Activated CD8-positive, alpha-beta memory T cell treated with anti-CD3 and anti-CD28 coated beads for 24 hours (primary cell): ENCODE results near the gene PNPLA5.
"Not testable (repeated sequence)": the region's sequence is repeated elsewhere in the genome, so short reads cannot be mapped to it uniquely, and the experiment has no call there.

Experiments
- DNase-seq: peaks from one replicate; pipeline ENCODE4 v3.0.0-alpha.2; 2020

The PNPLA5 gene

GRCh38 chr22:43879901-43880540 is 11.8 kb downstream of the PNPLA5 start:
- DNase-seq, result no peak

GRCh38 chr22:43878831-43879550 is 12.8 kb downstream of the PNPLA5 start:
- DNase-seq, result no peak

GRCh38 chr22:43878079-43878795 is 13.6 kb downstream of the PNPLA5 start:
- no peak for DNase-seq

- DNase-seq, result no peak
These were observed 14.8 kb downstream of the PNPLA5 start for GRCh38 chr22:43876866-43877509.

- no peak for DNase-seq
These were observed 22.0 kb downstream of the PNPLA5 start for GRCh38 chr22:43869799-43870198.

GRCh38 chr22:43869001-43869400 is 22.8 kb downstream of the PNPLA5 start:
- DNase-seq, result not testable (repeated sequence)

- no peak for DNase-seq
These were observed 23.8 kb downstream of the PNPLA5 start for GRCh38 chr22:43867839-43868635.

- DNase-seq, result no peak
These were observed 29.0 kb downstream of the PNPLA5 start for GRCh38 chr22:43862882-43863202.

GRCh38 chr22:43862074-43862881 is 29.5 kb downstream of the PNPLA5 start, which contains the start of gene SULT4A1:
Gene SULT4A1 (minus strand): TSS chr22:43862513. CDS start chr22:43862382, 131 bp downstream.
- DNase-seq, result no peak

- no peak for DNase-seq
These were observed 30.3 kb downstream of the PNPLA5 start for GRCh38 chr22:43861529-43861928.

GRCh38 chr22:43860831-43861230 is 31.0 kb downstream of the PNPLA5 start:
- no peak for DNase-seq

- no peak for DNase-seq
These were observed 31.7 kb downstream of the PNPLA5 start for GRCh38 chr22:43860126-43860525.

- DNase-seq, result no peak
These were observed 32.2 kb downstream of the PNPLA5 start for GRCh38 chr22:43859621-43860020.

- no peak for DNase-seq
These were observed 32.6 kb downstream of the PNPLA5 start for GRCh38 chr22:43859176-43859575.

- DNase-seq, result no peak
These were observed 33.5 kb downstream of the PNPLA5 start for GRCh38 chr22:43858156-43858895.

- DNase-seq, result no peak
These were observed 34.4 kb downstream of the PNPLA5 start for GRCh38 chr22:43857367-43857766.

GRCh38 chr22:43855431-43855830 is 36.4 kb downstream of the PNPLA5 start:
- no peak for DNase-seq

GRCh38 chr22:43854786-43855271 is 37.0 kb downstream of the PNPLA5 start:
- no peak for DNase-seq

- no peak for DNase-seq
These were observed 37.6 kb downstream of the PNPLA5 start for GRCh38 chr22:43854121-43854785.

GRCh38 chr22:43853328-43853931 is 38.4 kb downstream of the PNPLA5 start:
- no peak for DNase-seq
